ENCODE results near the gene PPM1H.
"Not testable (repeated sequence)": the region's sequence is repeated elsewhere in the genome, so short reads cannot be mapped to it uniquely, and the experiment has no call there.

PPM1H gene

DNA sequence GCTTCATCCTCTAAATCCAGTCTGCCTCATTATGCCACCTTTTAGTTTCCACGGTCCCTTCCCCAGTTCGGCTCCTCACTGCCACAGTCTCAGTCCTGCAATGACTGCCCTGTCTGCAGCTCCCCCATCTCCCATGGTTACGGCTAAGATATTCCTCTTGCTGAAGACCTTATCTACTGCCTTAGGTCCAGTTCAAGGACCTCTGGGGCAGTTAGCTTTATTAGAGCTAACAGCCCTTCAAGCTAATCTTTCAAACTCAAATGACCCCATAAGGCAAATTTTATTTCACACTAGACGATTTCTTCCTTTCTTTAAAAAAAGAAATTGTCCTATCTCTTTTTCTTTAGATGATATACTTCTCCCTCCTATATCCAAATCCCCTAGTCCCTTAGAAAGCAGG lies 253.6 kb downstream of the PPM1H start:
- no peak for DNase-seq (ENCODE audit: low spot score)

DNA sequence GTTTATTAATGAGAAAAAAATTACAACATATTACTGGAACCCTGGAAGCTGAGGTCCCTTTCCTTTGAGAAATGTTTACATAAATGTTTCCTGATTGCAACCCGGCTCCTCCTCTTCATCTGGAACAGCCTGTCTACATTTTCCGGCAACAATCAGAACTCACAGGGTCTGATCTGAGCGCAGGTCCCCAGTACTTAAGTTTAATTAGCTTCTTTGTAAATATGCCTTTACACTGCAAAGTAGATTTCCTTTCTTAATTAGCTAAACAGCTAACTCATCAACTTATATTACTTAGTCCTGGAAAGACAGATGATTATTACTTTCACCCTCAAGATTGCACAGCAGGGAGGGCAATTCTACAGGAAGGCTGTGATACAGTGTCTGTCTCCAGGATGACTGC lies 255.3 kb downstream of the PPM1H start:
- no peak for DNase-seq (ENCODE audit: low spot score)

GRCh38 chr12:62677355-62677754 lies 257.6 kb downstream of the PPM1H start:
- no peak for DNase-seq (ENCODE audit: low spot score)

DNA sequence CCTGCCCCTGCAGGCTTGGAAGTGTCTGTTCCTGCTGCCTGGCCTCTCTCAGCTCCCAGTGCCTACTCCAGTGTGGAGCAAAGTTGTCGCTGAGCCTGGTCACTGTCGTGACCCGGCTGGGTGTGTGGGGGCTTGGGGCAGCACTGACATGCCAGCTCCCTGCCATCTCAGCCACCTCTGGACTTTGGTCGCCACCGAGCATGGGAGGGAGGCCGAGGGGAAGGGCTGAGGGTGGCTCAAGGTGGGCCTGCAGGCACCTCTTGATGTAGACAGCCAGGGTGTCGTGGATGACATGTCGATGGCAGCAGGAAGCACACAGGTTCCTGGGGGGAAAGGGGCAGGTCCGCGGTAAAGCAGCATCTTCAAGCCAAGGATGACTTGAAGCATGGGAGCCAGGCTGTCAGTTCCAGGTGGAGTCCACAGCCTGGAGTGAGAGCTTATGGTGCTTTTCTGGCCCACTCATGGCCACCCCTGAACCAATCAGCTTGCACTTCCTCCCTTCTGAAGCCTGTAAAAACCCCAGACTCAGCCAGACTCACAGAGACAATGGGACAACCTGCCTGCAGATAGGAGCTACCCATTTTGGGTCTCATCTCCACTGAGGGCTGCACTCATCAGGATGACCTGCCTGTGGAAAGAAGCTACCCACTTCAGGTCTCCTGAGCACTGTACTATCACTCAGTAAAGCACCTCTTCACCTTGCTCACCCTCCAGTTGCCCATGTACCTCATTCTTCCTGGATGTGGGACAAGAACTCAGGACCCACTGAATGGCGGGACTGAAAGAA lies 258.2 kb downstream of the PPM1H start:
- DNase-seq (ENCODE audit: low spot score): no peak

GRCh38 chr12:62673028-62673815 lies 261.7 kb downstream of the PPM1H start:
- DNase-seq (ENCODE audit: low spot score): no peak

DNA sequence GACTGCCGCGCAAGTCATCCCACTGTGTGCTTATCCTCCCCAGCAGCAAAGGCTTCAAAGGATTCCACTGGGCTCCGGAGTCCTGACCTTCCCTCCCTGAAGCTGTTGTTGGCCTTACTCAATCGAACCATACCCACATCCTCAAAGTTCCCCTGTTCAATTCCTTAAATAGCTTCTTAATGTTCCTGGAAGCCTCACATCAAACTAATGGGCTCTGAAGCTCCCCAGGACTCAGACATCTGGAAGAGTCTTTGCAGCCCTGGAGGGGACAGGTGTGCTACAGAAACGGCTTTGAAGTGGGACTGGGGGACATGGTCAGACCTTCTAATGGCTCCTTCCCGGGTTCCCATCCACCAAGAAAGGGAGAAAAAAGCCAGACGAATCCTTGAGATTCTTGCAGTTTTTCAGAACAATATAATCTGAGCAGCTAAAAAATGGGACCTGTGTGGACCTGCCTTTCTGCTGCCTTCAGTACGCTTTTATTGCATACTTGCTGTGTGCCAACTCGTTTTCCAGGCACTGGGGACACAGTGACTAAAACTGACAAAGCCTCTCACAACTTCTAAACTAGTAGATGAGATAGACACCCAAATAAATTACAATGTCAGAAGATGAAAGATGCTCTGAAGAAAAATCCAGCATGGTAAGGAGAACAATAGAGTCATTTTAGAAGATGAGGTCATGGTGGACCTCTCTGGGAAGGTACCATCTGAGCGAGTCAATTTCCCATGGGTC lies 263.8 kb downstream of the PPM1H start:
- DNase-seq (ENCODE audit: low spot score): no peak

DNA sequence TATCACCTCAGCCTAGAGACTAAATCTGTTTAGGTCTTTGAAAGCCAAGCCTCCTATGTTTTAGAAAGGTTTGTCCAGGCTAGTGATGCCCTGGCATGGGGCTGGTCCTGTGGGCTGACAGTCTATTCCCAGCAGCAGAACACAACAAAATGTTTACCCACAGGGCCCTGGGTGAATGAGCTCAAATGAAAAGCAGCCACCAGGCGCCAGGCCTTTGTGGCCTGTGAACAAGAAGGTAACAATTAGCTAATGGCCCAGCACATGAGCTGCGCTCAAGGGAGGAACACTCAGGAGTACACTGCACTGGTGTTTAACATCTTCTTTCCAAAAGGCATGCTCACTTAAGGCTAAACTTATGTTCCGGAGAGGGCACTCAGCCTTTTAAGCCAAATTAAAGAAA lies 266.2 kb downstream of the PPM1H start:
- no peak for DNase-seq (ENCODE audit: low spot score)

- DNase-seq (ENCODE audit: low spot score): not testable (repeated sequence)
Observed at GRCh38 chr12:62664951-62665350, 270.0 kb downstream of the PPM1H start.

DNA sequence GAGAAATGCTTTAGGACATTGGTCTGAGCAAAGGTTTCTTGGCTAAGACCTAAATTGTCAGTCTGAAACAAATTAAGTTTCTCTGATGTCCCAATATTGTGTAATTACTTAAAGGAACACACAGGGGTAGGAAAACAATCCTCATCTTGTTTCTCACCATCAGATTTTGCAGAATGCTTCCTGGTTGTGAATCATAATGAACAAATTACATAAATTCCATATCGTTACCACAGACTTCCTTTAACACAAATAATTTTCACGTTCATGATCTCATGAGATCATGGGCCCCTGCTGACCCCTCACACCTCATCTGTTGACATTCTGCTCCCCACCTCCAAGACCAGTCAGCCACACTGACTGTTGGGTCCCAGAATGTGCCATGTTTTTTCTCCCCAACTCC lies 274.2 kb downstream of the PPM1H start:
- peak; percentile 6 for DNase-seq (ENCODE audit: low spot score)

GRCh38 chr12:62659453-62660295 lies 275.3 kb downstream of the PPM1H start:
- no peak for DNase-seq (ENCODE audit: low spot score)

DNA sequence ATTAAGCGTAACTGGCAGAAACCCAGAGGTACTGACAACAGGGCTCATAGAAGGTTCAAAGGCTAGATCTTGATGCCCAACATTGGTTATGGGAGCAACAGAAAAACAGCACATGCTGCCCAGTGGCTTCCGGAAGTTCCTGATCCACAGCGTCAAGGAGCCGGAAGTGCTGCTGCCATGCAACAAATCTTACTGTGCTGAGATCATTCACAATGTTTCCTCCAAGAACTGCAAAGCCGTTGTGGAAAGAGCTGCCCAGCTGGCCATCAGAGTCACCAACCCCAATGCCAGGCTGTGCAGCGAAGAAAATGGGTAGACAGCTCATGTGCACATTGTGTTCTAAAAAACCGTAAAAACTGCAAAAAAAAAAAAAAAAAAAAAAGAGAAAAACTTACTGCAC lies 276.0 kb downstream of the PPM1H start:
- DNase-seq (ENCODE audit: low spot score): no peak

DNA sequence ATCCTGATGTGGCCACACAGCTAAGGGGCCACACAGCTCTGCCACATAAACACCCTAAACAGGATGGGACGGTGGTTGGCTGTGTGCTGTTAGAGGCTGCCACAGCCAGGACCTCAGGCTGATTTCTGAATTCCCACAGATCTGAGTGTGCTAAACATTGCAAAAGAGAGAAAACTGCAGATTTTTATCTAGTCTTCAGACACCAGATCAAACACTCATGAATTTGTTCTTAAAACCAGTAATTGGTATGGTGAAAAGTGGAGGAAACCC lies 277.7 kb downstream of the PPM1H start:
- no peak for DNase-seq (ENCODE audit: low spot score)

GRCh38 chr12:62656591-62657362 lies 278.2 kb downstream of the PPM1H start:
- no peak for DNase-seq (ENCODE audit: low spot score)

- DNase-seq (ENCODE audit: low spot score): no peak
Observed at GRCh38 chr12:62655666-62656151, 279.2 kb downstream of the PPM1H start.

- DNase-seq (ENCODE audit: low spot score): no peak
Observed at GRCh38 chr12:62654326-62655241, 280.4 kb downstream of the PPM1H start.

GRCh38 chr12:62653740-62654139 lies 281.2 kb downstream of the PPM1H start:
- no peak for DNase-seq (ENCODE audit: low spot score)

GRCh38 chr12:62653304-62653703 lies 281.6 kb downstream of the PPM1H start:
- no peak for DNase-seq (ENCODE audit: low spot score)

- no peak for DNase-seq (ENCODE audit: low spot score)
Observed at GRCh38 chr12:62651138-62651537, 283.8 kb downstream of the PPM1H start.

DNA sequence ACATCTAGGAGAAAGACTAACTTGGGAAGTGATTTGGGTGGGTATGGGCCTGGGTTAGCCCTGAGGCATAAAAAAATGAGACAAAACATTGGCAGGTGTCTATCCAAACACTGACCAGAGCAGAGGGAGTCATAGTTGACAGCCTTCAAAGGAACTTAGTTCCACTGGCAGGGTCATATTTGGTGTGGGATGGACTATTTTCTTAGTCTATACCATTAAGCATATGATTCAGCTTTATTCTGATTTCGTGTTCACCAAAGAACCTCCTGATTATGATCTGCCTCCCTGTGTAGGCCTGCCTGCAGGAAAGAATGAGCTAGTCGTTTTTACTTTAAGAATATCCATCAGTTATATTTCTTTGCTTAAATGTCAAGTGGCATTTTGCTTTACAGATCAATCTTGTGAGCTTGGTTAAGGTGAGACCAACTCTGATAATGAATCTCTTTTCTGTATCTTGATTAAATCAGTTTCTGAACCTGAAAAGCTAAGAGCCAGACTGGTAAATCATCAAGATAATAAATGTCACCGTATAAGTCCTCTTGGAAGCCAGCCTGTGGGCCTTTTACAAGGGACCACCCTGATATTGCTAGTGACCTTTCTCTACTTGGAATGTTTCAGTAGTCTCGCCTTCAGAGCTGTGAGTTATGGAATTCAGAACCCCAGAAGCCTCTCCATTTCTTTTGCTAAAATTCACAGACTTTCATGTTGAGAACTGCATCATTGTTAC lies 285.4 kb downstream of the PPM1H start:
- DNase-seq (ENCODE audit: low spot score): no peak

All from COLO829 (cell line).